ENCODE data around the gene ELP4.

The ELP4 gene

DNA sequence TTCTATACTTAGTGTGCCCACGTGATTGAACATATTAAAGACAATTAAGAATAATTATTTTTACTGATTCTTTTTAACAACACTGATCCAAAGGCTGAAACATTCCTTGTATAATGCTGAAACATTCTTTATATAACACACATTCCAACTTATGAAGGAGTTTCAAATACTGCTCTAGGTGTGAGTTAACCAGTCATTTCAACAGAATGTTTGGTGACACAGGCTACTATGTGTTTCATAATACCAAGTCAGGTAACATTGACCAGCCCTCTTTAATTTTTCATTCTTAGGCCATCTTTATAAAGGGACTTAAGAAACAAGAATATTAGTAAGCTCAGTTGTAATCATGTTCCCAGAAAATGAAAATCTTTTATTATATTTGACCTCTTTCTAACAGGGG, 136.6 kb downstream of the ELP4 start:
- no peak for DNase-seq (ENCODE audit: low read depth)
- no peak overlapping the region for H3K4me3 ChIP-seq (ENCODE audit: low read depth, low read length)
- TF ChIP-seq MAX (IDR thresholded peaks at IDR 0.05; ENCODE audit: low read depth, low read length) (no peak), CTCF (IDR thresholded peaks at IDR 0.05; ENCODE audit: low read depth, low read length) (no peak), MYC (IDR thresholded peaks at IDR 0.05; ENCODE audit: low read depth, low read length) (no peak), POLR2A (IDR thresholded peaks at IDR 0.05; ENCODE audit: extremely low read depth, insufficient read length) (no peak)

GRCh38 chr11:31649129-31649966, 139.8 kb downstream of the ELP4 start:
- no peak for DNase-seq (ENCODE audit: low read depth)
- TF ChIP-seq MAX (IDR thresholded peaks at IDR 0.05; ENCODE audit: low read depth, low read length) (no peak), CTCF (IDR thresholded peaks at IDR 0.05; ENCODE audit: low read depth, low read length) (no peak), POLR2A (IDR thresholded peaks at IDR 0.05; ENCODE audit: extremely low read depth, insufficient read length) (no peak), MYC (IDR thresholded peaks at IDR 0.05; ENCODE audit: low read depth, low read length) (no peak)
- no peak overlapping the region for H3K4me3 ChIP-seq (ENCODE audit: low read depth, low read length)

DNA sequence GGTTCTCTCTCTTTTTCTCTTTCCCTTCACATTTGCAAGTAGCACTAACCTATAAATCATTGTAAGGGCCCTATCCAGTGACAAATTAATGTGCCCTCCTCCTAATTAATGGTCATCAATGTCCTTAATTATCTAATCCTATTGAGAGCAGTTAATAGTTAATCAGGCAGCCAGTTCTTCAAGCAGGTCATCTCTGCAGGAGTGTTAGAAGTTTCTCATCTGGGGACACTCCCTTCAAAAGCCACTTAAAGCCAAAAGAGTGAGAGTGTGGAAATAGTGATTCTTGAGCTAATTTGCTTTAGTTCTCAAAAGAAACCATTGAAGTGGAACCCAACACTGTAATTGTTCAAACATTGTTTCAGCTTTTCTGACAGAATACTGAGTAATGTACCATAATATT, 141.6 kb downstream of the ELP4 start:
- H3K4me3 ChIP-seq (ENCODE audit: low read depth, low read length): no peak overlapping the region
- no peak for TF ChIP-seq MYC (IDR thresholded peaks at IDR 0.05; ENCODE audit: low read depth, low read length)
- TF ChIP-seq CTCF (IDR thresholded peaks at IDR 0.05; ENCODE audit: low read depth, low read length): no peak
- TF ChIP-seq MAX (IDR thresholded peaks at IDR 0.05; ENCODE audit: low read depth, low read length): no peak
- TF ChIP-seq POLR2A (IDR thresholded peaks at IDR 0.05; ENCODE audit: extremely low read depth, insufficient read length): no peak
- DNase-seq (ENCODE audit: low read depth): no peak

DNA sequence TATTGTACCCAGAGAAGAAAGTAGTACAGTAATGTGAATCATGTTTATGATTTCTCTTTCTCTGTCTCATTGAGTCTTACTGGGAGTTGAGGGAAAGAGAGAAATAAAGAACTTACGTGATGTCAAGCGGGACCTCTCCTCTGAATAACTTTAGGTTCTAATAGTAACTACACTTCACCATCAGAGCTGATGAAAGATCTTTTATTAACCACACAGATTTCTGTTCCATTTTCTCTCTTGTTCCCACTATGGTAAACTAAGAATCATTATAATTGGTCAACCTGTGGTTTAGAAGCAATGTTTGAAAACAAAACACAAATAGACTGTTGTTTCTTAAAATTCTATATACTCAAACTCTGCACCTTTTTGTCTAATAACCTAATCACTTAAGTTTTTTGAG, 142.3 kb downstream of the ELP4 start:
- no peak for DNase-seq (ENCODE audit: low read depth)
- TF ChIP-seq CTCF (IDR thresholded peaks at IDR 0.05; ENCODE audit: low read depth, low read length) (no peak), MYC (IDR thresholded peaks at IDR 0.05; ENCODE audit: low read depth, low read length) (no peak), POLR2A (IDR thresholded peaks at IDR 0.05; ENCODE audit: extremely low read depth, insufficient read length) (no peak), MAX (IDR thresholded peaks at IDR 0.05; ENCODE audit: low read depth, low read length) (no peak)
- no peak overlapping the region for H3K4me3 ChIP-seq (ENCODE audit: low read depth, low read length)

DNA sequence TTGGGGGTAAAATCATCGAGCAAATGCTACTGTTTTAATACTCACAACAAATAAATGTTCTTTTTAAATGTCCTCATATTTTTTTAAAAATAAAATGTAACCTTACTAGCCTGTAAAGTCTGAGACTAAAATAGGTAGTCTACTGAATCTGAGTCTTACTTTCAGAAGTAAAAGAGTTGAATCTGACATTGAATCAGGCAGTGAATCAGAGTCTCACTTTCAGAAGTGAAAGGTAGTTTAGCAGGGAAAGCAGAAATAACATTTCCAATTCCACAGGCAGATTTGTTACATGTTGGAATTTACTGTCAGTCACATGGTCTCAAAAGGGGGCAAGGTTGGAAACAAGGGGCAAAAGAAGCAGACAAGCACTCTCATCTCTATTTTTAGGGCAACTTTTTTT, 143.0 kb downstream of the ELP4 start:
- H3K4me3 ChIP-seq (ENCODE audit: low read depth, low read length): no peak overlapping the region
- TF ChIP-seq CTCF (IDR thresholded peaks at IDR 0.05; ENCODE audit: low read depth, low read length) (no peak), MYC (IDR thresholded peaks at IDR 0.05; ENCODE audit: low read depth, low read length) (no peak), MAX (IDR thresholded peaks at IDR 0.05; ENCODE audit: low read depth, low read length) (no peak), POLR2A (IDR thresholded peaks at IDR 0.05; ENCODE audit: extremely low read depth, insufficient read length) (no peak)
- no peak for DNase-seq (ENCODE audit: low read depth)

All from NB4 (cell line).